HT-29 (cell line): Measurements from ENCODE around the gene CDC14A. TPM values are rescaled to one million over a fixed set of nuclear protein-coding genes. Genes with fewer than 3 reads are reported as not detected.

Experiments
- DNase-seq: peaks from one replicate; pipeline ENCODE4 v3.0.0-alpha.2; 2015; ENCODE audit warnings: low spot score
- total RNA-seq: library from RNA; depleted of rRNA; stranded (reverse); fragments of >200 nt; shearing (Covaris generic); gene quantifications from 2 replicates; pipeline ENCODE4 v1.2.3, GENCODE V29; 2014

The CDC14A gene
- total RNA-seq, 1 experiment from 2014 or later: 15.6 TPM

DNA sequence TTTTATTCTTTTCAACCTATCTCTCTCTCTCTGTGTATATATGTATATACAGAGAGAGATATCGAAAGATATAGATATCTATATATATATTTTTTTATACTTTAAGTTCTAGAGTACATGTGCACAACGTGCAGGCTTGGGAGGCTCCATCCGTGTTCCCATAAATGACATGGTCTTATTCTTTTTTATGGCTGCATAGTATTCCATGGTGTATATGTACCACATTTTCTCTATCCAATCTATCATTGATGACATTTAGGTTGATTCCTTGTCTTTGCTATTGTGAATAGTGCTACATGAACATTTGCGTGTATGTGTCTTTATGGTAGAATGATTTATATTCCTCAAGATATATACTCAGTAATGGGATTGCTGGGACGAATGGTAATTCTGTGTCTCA lies 130.4 kb downstream of the CDC14A start:
- no peak for DNase-seq

DNA sequence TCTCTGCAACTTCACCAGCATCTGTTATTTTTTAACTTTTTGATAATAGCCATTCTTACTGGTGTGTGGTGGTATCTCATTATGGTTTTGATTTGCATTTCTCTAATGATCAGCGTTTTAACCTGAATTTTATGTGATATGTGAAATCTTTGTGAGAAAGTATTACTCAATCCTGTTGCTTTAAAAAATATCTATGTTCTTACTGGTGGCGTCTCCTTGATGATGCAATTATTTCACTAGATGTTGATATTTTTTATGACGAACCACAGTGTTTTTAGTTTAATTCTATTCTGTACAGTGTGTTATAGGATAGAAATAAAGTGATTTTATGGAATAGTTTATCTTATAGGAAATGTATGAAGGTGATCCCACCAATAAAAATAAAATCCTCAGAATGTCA lies 130.9 kb downstream of the CDC14A start:
- no peak for DNase-seq

DNA sequence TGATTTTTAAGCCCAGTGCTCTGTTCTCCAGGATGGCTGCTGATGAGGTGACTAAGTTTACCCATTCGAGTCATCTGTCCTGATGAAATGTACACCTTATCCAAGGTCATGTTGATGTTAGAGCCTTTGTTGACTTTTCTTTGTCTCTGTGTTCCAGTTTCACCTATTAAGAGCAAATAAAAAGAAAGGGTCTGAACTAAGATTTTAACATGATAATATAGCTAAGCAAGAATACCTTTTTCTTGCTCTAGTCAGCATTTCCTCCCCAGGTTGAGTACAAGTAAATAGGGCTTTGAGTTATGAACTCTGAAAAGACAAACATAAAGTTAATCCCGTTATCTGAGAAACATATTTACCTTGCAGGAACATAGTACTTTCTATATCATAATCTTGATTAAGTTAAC lies 133.6 kb downstream of the CDC14A start:
- DNase-seq: no peak

DNA sequence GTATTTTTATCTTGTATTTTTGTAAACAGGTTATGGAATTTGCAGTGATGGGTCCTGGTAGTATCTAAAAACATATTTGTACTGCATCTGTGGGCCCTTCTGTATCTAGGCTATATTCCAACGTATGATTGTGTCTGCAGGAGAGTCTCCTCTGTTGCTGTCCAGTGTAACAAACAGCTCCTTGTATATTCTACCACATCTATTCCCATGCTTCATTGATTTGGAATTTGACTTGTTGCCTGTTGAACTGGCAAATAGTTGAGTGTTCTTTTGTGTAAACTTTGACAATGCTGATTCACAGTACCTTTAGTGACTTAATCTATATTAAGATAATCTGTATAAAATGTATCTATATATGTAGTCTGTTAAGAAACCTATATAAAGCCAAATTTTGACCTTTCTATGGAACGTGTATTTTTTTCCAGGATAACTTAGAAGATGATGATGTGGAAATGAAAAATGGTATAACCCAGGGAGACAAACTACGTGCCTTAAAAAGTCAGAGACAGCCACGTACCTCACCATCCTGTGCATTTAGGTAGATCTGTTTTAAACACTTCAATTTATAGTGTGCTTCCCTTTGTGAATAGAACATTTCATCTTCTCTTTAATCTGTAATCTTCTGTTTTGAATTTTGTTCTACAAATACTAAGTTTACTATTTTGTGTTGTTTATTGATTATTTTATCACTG lies 142.2 kb downstream of the CDC14A start:
- DNase-seq: no peak

DNA sequence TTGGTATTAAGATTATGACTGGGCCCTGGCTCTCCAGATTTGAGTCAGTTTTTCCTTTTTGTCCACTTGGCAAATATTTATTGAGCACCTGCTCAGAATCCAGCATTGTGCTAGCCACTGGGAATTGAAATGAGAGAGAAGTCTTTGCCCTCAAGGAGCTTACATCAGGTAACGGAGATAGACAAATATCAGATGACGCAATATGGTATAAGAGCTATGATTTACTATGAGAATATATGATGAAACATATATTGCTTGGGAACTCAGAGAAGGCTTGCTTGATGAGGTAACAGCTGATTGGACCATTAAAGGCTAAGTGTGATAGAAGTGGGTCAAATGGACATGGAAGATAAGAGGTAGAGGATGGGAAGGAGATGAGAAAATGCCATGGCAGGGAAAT lies 144.6 kb downstream of the CDC14A start:
- DNase-seq: no peak

DNA sequence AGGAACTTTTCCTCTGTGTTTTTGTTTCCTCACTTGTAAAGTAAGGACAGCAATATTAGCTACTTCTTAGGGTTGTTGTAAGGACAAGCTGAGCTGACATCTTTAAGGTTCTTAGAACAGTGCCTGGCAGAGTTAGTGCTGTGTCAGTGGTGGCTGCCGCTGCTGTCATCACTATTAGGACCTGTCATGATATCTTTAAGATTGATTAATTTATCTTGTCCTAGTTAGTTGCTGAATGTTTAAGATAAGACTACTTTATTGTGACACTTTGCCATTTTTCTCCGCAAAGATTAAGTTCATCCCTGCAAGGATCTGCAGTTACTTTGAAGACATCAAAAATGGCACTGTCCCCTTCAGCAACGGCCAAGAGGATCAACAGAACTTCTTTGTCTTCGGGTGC lies 145.5 kb downstream of the CDC14A start:
- DNase-seq: no peak

DNA sequence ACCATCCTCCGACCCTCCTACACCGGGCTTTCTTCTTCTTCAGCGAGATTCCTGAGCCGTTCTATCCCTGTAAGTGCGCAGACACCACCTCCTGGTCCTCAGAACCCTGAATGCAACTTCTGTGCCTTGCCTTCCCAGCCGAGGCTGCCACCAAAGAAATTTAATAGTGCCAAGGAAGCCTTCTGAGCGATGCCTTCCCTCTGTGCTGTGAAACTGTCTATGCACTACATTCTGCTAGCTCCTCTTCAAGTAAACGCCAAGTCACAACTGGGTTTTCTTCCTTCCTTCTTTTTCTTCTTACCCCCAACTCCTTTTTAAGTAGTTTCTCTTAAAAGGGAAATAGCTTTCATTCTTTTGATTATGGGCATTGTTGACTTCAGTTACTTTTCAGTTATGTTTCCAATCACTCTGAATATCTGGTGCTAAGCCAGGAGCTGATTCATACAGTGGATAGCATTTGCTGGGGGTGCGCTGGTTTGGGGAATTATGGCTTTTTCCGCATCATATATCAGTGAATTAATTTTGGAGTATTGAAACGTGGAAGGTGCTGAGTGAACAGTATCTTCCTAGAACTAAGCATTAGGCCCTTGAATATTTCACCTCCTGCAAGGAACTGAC lies 147.0 kb downstream of the CDC14A start:
- DNase-seq: no peak

DNA sequence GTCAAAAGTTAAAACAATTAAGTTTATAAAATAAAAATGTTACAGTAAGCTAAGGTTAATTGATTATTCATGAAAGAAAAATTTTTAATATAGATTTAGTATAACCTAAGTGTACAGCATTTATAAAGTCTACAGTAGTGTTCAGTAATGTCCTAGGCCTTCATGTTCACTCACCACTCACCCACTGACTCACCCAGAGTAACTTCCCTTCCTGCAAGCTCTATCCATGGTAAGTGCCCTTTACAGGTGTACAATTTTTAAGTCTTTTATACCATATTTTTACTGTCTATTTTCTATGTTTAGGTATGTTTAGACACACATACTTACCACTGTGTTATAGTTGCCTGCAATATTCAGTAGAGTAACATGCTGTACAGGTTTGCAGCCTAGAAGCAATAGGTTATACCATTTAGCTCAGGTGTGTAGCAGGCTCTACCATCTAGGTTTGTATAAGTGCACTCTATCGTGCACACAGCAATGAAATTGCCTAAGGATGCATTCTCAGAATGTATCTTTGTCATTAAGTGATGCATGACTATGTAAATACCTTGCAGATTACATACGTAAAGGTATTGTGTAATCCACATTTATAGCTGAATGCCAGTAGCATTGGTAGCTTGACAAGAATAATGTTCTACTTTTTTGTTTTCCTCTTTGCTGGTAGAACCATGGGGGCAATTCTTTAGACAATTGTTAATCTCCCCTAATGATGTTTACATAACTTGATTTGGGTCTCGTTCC lies 149.9 kb downstream of the CDC14A start:
- DNase-seq: no peak

DNA sequence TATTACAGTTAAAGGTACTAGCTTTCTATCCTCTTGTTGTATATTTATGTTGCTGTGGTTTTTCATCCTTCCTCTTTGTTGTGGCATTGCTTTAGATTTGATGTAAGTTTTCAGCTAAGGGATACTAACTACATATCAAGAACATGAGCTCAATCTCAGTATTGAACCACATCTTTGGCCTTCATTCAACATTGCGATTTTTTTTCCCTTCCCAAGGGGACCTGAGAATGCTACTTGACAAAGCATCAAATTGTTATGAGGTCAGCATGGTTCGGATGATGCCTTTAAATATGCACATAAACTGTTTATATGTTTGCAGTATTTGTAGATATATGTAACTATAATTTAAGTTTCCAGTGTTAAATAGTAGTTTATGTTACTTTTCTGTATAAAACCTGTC lies 153.9 kb downstream of the CDC14A start:
- no peak for DNase-seq

DNA sequence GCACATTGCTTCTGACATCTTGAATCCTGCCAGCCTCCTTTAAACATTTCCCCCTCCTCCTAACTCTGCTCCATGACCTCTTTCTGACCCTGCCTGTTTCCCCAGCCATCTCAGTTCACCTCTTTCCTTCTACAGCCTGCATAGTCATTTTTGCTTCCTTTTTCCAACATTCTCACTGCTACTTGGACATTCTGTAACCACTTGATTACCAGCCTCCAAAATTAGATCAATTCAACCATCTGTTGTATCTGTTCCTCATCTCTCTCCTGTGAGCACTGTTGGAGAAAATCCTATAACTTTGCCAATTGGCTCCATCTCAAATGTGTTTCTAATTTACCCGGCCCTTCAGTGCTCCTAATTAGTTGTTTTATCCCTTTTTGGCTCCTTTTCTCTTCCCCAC lies 158.1 kb downstream of the CDC14A start:
- DNase-seq: no peak

DNA sequence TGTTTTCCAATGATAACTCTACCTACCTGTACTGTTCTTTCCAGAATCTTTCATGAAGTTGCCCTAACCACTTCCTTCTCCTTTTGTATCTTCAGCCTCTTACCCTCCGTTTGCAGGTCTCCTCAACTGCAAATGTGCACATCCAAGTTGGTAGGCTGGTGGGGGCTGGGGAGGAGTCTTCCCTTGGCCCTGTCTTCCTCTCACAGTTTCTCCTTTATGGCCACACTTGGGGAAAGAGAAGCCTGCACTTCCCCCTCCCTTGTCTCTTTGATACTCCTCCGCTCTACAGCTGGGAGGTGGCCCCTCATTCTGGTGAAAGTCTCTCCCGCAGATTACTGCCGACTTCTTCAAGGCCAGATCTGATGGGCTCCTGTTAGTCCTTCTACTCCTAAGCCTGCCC lies 158.8 kb downstream of the CDC14A start:
- DNase-seq: no peak

DNA sequence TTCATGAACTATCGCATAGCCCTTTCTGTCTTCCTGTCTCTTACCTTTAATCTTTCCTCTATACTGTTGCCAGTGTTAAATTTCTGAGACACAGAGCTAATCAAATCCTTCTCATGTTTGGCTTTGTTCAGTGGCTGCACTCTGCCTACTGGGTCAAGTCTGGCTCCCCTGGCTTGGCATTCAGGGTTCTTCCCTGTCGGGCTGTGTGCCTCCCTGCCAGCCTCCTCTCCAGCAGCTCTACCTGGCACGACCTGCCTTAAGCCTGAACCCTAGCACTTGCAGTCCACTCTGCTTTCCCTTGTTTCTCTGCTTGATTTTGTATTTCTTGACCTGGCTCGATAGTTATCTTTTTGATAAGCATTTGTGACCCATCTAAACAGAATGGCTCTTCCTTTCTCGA lies 159.5 kb downstream of the CDC14A start:
- no peak for DNase-seq

DNA sequence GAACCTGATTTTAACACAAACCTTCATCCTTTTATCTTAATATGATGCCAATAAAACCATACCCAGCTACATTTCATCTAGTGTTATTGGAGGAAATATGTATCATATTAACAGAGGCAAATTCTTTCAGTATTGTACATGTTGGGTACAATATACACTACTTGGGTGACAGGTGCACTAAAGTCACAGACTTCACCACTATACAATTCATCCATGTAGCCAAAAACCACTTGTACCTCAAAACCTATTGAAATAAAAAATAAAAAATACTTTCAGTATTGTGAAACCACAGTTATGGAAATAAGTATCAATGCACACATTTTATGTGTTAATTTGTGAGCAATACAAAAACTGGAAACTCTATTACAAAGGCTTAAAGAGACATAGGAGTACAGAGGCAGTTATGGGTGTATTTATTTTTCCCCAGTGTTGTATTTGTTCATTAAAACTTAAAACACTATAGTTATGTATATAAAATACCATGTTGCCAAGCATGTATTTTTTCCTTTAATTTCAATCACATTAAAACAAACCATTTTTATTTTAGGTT lies 160.6 kb downstream of the CDC14A start:
- DNase-seq: no peak

DNA sequence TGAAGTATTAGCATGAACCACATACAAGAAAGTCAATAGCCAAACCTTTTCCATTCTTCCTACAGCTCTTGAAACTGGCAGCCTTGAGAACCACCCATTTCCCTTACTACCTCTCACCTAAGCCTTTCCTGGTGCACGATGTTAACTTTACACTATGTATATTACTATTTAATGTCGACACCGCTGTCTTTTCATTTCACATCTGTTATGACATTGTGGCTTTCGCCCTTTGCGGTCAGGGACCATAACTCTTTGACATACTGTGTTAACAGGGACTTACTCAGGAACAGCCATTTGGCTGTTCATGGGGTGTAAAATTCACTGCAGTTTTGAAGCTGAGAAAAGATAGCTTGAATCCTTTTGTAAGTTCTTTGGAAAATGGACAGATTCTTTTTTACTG lies 164.6 kb downstream of the CDC14A start:
- DNase-seq: no peak

DNA sequence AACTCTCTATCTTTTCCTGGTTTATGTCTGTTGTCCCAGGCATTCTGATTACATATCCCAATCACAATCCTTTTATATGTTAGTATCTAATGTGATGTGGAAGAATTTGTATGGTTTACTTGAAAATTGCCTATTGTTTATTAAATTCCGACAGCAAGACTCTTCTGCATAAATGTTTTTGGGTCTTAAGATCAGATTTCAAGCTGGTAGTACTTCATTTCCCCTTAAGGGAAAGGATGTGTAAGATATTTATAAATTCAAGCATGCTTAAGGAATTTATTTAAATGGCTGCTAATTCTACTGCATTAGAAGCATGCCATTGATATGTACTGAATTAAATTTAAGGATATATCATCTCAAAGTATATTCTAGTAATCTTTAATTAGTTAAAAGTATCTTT lies 165.2 kb downstream of the CDC14A start:
- DNase-seq: no peak

DNA sequence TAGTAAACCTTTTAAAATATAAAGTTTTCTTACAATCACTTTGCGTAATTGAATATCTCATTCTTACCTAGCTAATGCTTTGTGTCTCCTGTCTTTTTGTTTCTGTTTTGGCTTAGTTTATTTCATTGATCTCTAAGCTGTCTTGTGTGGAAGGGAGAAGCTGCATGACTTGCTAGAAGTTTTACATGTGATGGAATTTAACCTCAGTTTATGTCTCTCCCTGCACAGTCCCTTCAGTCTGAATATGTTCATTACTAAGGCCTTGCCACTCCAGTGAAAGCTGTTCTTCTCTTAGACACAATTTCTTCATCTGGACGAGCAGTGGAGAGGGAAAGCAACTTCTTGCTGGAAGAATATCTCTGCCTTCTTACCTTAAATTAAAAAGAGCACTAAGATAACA lies 165.7 kb downstream of the CDC14A start:
- DNase-seq: no peak

DNA sequence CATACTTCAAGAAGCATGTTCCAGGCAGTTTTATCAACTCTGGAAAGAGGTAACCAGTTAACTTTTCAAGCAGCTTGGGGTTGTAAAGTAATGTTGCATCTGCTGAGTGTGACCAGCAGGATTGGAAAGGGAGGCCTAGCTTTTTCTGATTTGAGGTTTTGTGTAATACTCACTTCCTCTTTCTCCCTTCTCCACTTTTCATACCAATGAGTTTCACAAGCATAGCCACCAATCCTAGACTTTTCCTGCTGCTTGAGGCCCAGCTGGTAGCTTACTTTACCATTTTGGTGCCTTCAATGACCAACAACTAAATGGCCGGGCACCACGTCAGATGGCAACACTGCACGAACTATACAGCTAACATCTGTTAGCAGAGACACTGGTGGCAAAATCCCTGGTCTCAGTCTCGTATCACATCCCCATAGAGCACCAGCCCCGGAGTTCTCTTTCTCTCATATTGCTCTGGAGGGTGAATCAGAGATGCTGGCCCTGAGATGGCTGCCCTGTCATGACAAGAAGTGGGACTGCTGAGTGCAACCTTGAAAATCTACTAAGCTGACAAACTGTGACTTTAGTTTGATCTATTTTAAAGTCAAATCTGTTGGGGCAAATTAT lies 170.8 kb downstream of the CDC14A start:
- DNase-seq: no peak

DNA sequence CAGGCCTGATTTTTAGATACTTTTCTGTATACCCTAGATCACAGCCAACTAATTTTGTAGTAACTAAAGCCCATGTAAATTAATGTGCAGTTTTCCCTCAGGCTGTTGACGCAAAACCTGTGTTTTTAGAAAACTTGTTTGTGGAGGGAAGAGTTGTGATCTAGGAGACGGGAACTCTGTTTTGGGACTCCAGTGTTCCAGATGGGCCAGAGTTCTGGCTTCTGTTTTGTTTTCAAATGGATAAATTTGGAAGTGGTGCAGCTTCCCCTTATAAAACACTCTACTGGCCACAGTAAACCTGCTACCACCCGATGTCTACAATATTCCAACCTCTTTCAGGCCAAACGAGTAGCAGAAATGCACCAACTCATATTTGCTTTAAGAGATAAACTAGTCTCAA lies 172.0 kb downstream of the CDC14A start:
- DNase-seq: no peak

DNA sequence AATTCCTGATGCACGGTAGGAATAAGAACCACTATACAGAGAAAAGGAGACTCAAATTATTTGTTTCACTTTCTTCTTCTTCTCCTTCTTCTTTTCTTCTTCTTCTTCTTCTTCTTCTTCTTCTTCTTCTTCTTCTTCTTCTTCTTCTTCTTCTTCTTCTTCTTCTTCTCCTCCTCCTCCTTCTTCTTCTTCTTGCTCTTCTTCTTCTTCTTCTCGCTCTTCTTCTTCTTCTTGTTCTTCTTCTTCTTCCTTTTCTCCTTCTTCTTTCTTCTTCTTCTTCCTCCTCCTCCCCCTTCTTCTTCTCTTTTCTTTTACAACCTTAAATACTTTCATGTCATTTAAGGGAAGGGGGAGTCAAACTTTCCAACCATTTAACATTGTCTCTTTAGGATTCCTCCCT lies 174.6 kb downstream of the CDC14A start:
- DNase-seq: no peak

DNA sequence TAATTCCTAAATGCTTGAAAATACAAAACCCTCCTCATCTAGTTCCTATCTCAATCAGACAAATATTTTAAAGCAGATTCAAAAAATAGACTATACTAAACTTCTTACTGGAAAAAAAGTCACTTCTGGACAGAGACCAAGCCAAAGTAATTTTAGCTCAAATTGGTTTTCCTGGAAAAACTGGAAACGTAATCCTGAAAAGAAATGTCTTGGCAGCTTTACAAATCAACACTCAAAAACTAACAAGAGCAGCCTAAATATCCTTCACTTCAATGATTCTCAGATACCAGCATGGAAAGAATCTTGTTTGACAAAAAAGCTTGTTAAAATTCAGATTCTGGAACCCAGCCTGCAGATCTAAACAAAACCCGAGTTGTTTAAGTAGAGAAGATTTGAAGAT lies 176.6 kb downstream of the CDC14A start:
- no peak for DNase-seq

DNA sequence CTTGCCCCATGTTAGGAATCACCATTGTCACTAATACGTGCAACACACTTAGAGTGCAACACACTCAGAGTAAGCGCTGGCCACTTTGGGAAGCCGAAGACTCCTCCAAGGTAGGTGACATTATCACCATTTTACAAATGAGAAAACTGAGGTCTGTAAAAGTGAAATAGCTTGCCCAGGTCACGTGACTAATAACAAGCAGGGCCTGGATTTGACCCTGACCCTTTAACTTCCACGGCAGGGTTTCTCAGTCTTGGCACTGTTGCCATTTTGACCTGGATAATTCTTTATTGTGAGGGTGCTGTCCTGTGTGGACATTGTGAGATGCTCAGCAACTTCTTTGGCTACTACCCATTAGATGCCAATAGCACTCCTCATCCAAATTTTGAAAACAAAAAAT lies 177.8 kb downstream of the CDC14A start:
- DNase-seq: no peak

DNA sequence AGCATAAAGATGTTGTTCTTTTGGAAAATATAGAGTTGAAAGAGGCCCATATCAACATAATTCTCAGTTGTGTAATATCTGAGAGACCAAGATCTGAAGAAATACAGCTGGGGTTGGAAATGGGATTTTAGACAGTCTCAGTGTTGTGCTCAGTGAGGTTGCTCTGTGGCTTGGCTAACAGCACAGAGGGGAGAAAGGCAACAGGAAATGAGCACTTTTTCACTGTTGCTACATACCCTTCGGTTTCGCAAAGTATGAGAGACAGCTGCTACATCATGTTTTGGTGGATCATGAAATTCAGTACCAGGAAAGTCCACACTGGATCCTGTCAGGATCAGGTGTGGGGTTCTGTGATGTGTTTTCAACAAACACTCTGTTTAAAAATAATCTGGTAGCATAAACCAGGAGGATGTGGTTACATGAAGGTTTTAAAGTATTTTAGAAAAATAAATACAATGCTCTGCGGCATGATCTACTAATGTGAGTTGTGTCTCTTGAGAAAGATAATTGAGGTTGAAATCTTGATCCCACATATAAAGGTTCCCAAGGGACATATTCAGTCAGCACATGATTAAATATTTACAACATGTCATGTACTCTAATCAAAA lies 178.7 kb downstream of the CDC14A start:
- no peak for DNase-seq
